Type B pancreatic cell (in vitro differentiated cells): ENCODE data around the gene FNDC8. TPM values are rescaled to one million over a fixed set of nuclear protein-coding genes. Genes with fewer than 3 reads are reported as not detected.
A peak's percentile ranks its signal among the peaks of the same experiment; 100 is the strongest.

Experiments used
- DNase-seq: peaks from one replicate; pipeline ENCODE4 v3.0.0; 2021; ENCODE audit warnings: mixed read lengths; ENCODE audit not compliant: unreplicated experiment; ENCODE audit errors: extremely low spot score
- H3K27ac Mint-ChIP-seq: 2 replicates; pipeline ENCODE4 v1.8.0; 2021; ENCODE audit warnings: mild to moderate bottlenecking, mixed read lengths
- H3K27me3 Mint-ChIP-seq: 2 replicates; pipeline ENCODE4 v1.8.0; 2021; ENCODE audit warnings: mixed read lengths
- H3K36me3 Mint-ChIP-seq: 2 replicates; pipeline ENCODE4 v1.8.0; 2021; ENCODE audit warnings: mixed read lengths
- H3K4me1 Mint-ChIP-seq: one replicate; pipeline ENCODE4 v1.8.0; 2021; ENCODE audit warnings: mixed read lengths; ENCODE audit not compliant: unreplicated experiment
- H3K4me3 Mint-ChIP-seq: 2 replicates; pipeline ENCODE4 v1.8.0; 2021; ENCODE audit warnings: mild to moderate bottlenecking, mixed read lengths
- H3K9me3 Mint-ChIP-seq: 2 replicates; pipeline ENCODE4 v1.8.0; 2021; ENCODE audit warnings: mixed read lengths
- CTCF ChIP-seq: fragments of 200-600 bp; sonication (generic); conservative IDR thresholded peaks from 2 replicates; pipeline ENCODE4 v1.5.0; 2021; ENCODE audit warnings: antibody characterized with exemption, mild to moderate bottlenecking
- long read RNA-seq: library from polyadenylated mRNA; unstranded; transcript quantifications from one replicate; pipeline ENCODE4 v2.0.0, GENCODE V29; 2020
- total RNA-seq: library from RNA; stranded (reverse); gene quantifications from 2 replicates; pipeline ENCODE4 v1.2.1, GENCODE V29; 2021; ENCODE audit warnings: low replicate concordance

The FNDC8 gene
- not detected in 2 replicates for total RNA-seq
- long read RNA-seq = 0 reads

- Mint-ChIP-seq H3K9me3 (no peaks in the 10 kb centered on the region), H3K27me3 (peaks cover 16% of the 10 kb centered on the region), H3K4me3 (peak within 1 kb of the TSS; percentile 60), H3K4me1 (peaks cover 17% of the 10 kb centered on the region), H3K36me3 (no peaks in the 10 kb centered on the region), H3K27ac (no peak within 1 kb of the TSS)
- DNase-seq = no peak
- TF ChIP-seq CTCF = no peak
Measured at GRCh38 chr17:35121315-35121714, at the start of gene FNDC8. TSS of gene FNDC8 (plus strand) at chr17:35121615. CDS start at chr17:35121694, 79 bp downstream.

GRCh38 chr17:35073183-35073790, 48.1 kb upstream of the FNDC8 start:
- H3K27me3 Mint-ChIP-seq = no peaks in the 10 kb centered on the region
- H3K36me3 Mint-ChIP-seq = no peaks in the 10 kb centered on the region
- DNase-seq = no peak
- H3K4me3 Mint-ChIP-seq = no peak overlapping the region
- no peak overlapping the region for H3K27ac Mint-ChIP-seq
- no peak for TF ChIP-seq CTCF
- peaks cover 34% of the 10 kb centered on the region for H3K4me1 Mint-ChIP-seq
- H3K9me3 Mint-ChIP-seq = no peaks in the 10 kb centered on the region

GRCh38 chr17:35073991-35074627, 47.3 kb upstream of the FNDC8 start:
- Mint-ChIP-seq H3K9me3 (no peaks in the 10 kb centered on the region), H3K4me3 (no peak overlapping the region), H3K4me1 (peaks cover 28% of the 10 kb centered on the region), H3K27ac (peak overlapping the region; percentile 64), H3K36me3 (no peaks in the 10 kb centered on the region), H3K27me3 (no peaks in the 10 kb centered on the region)
- no peak for TF ChIP-seq CTCF
- DNase-seq = no peak

- H3K4me3 Mint-ChIP-seq = no peak overlapping the region
- H3K9me3 Mint-ChIP-seq = no peaks in the 10 kb centered on the region
- H3K27ac Mint-ChIP-seq = peak overlapping the region; percentile 64
- no peaks in the 10 kb centered on the region for H3K27me3 Mint-ChIP-seq
- H3K4me1 Mint-ChIP-seq = peaks cover 22% of the 10 kb centered on the region
- no peak for DNase-seq
- no peaks in the 10 kb centered on the region for H3K36me3 Mint-ChIP-seq
- TF ChIP-seq CTCF = no peak
Measured at GRCh38 chr17:35074711-35075707, 46.4 kb upstream of the FNDC8 start.

GRCh38 chr17:35076874-35077273, 44.5 kb upstream of the FNDC8 start:
- Mint-ChIP-seq H3K27ac (no peak overlapping the region), H3K9me3 (no peaks in the 10 kb centered on the region), H3K4me3 (no peak overlapping the region), H3K27me3 (no peaks in the 10 kb centered on the region), H3K4me1 (peaks cover 18% of the 10 kb centered on the region), H3K36me3 (no peaks in the 10 kb centered on the region)
- TF ChIP-seq CTCF = no peak
- DNase-seq = no peak
